CD14-positive monocyte (primary cell): ENCODE data around the gene C5orf63. TPM values are rescaled to one million over a fixed set of nuclear protein-coding genes. Genes with fewer than 3 reads are reported as not detected.

ENCODE experiments used
- DNase-seq, 3 donors: peaks; one replicate each; pipeline ENCODE4 v3.0.0-alpha.2; 2011 to 2022
- H2AFZ ChIP-seq: 2 replicates; pipeline ENCODE4 v1.6.0; 2012; ENCODE audit warnings: mild to moderate bottlenecking, low read depth, low read length, inconsistent platforms; ENCODE audit not compliant: insufficient read depth, poor library complexity, severe bottlenecking
- H3K27ac ChIP-seq, 2 donors: 1 replicate in 1 of 2; 2 replicates in 1 of 2; pipeline ENCODE4 v1.5.1; 2012 to 2013; ENCODE audit warnings: low read length in 2 of 2, control low read depth in 1 of 2, inconsistent platforms in 1 of 2, low read depth in 1 of 2, mild to moderate bottlenecking in 1 of 2
- H3K27me3 ChIP-seq, 2 donors: one replicate each; pipeline versions ENCODE4 v1.6.0 to v1.6.1; 2011 to 2013; ENCODE audit warnings: low read length in 2 of 2; ENCODE audit not compliant: control insufficient read depth in 2 of 2, insufficient read depth in 2 of 2
- H3K36me3 ChIP-seq, 2 donors: replicated peaks in 1 of 2; 1 replicate in 1 of 2; 2 replicates in 1 of 2; pipeline versions ENCODE4 v1.5.1 to v1.6.1; 2012 to 2013; ENCODE audit warnings: low read length in 2 of 2, control low read depth in 1 of 2, inconsistent platforms in 1 of 2, mild to moderate bottlenecking in 1 of 2; ENCODE audit not compliant: insufficient read depth in 2 of 2, control insufficient read depth in 1 of 2
- H3K4me1 ChIP-seq, 2 donors: 1 replicate in 1 of 2; 2 replicates in 1 of 2; pipeline versions ENCODE4 v1.5.1 to v1.6.1; 2012 to 2013; ENCODE audit warnings: low read length in 2 of 2, control low read depth in 1 of 2, inconsistent platforms in 1 of 2, mild to moderate bottlenecking in 1 of 2, moderate library complexity in 1 of 2; ENCODE audit not compliant: insufficient read depth in 2 of 2, control insufficient read depth in 1 of 2
- H3K4me2 ChIP-seq: replicated peaks from 2 replicates; pipeline ENCODE3; 2012; ENCODE audit warnings: low read length, moderate library complexity, mild to moderate bottlenecking; ENCODE audit not compliant: poor library complexity, severe bottlenecking; ENCODE audit errors: extremely low read depth
- H3K4me3 ChIP-seq, 3 experiments: fragments of 200-600 bp in 1 of 3; sonication (generic) in 1 of 3; replicated peaks in 1 of 3; 1 replicate in 2 of 3; 2 replicates in 1 of 3; pipeline ENCODE4 v1.5.1; 2011 to 2013; ENCODE audit warnings: low read length in 3 of 3, mild to moderate bottlenecking in 3 of 3, control low read depth in 2 of 3, low read depth in 2 of 3, inconsistent platforms in 1 of 3, moderate library complexity in 1 of 3
- H3K79me2 ChIP-seq: 2 replicates; pipeline ENCODE4 v1.6.0; 2012; ENCODE audit warnings: mild to moderate bottlenecking, control low read depth, inconsistent platforms, low read length, moderate library complexity; ENCODE audit not compliant: insufficient read depth
- H3K9ac ChIP-seq: 2 replicates; pipeline ENCODE4 v1.6.0; 2017; ENCODE audit warnings: low read length, mild to moderate bottlenecking; ENCODE audit not compliant: insufficient read depth, poor library complexity, severe bottlenecking
- H3K9me3 ChIP-seq, 2 donors: replicated peaks in 1 of 2; 1 replicate in 1 of 2; 2 replicates in 1 of 2; pipeline versions ENCODE4 v1.5.1 to v1.6.1; 2012 to 2013; ENCODE audit warnings: low read length in 2 of 2, control low read depth in 1 of 2; ENCODE audit not compliant: control insufficient read depth in 1 of 2, insufficient read depth in 1 of 2
- H4K20me1 ChIP-seq: 2 replicates; pipeline ENCODE4 v1.6.0; 2012; ENCODE audit warnings: mild to moderate bottlenecking, low read length, control low read depth, moderate library complexity; ENCODE audit not compliant: insufficient read depth
- H3K27ac Mint-ChIP-seq, 7 donors: one replicate each; pipeline ENCODE4 v1.8.0; 2020; ENCODE audit warnings: mild to moderate bottlenecking in 7 of 7, mixed read lengths in 7 of 7, moderate library complexity in 6 of 7, inconsistent platforms in 2 of 7
- H3K27me3 Mint-ChIP-seq, 3 donors: one replicate each; pipeline ENCODE4 v1.8.0; 2021 to 2022; ENCODE audit warnings: low read depth in 3 of 3, mild to moderate bottlenecking in 3 of 3, mixed read lengths in 3 of 3, moderate library complexity in 3 of 3, inconsistent platforms in 1 of 3
- H3K36me3 Mint-ChIP-seq, 2 donors: one replicate each; pipeline ENCODE4 v1.8.0; 2020; ENCODE audit warnings: mixed read lengths in 2 of 2, inconsistent platforms in 1 of 2, mild to moderate bottlenecking in 1 of 2
- H3K4me1 Mint-ChIP-seq: one replicate; pipeline ENCODE4 v1.8.0; 2020; ENCODE audit warnings: mild to moderate bottlenecking, mixed read lengths
- H3K4me3 Mint-ChIP-seq, 2 donors: one replicate each; pipeline ENCODE4 v1.8.0; 2020; ENCODE audit warnings: mild to moderate bottlenecking in 2 of 2, mixed read lengths in 2 of 2, moderate library complexity in 1 of 2
- H3K9me3 Mint-ChIP-seq, 7 donors: one replicate each; pipeline ENCODE4 v1.8.0; 2020 to 2022; ENCODE audit warnings: mixed read lengths in 7 of 7, mild to moderate bottlenecking in 6 of 7, moderate library complexity in 6 of 7, inconsistent platforms in 2 of 7
- WGBS: methylation state at CpG from one replicate; pipeline ENCODE4 v1.1.5; 2013; ENCODE audit warnings: missing lambda C conversion rate; ENCODE audit not compliant: insufficient coverage; 5-methylcytosine and 5-hydroxymethylcytosine counted together
- intact Hi-C, 2 donors: fragments of 100-400 bp; cut with micrococcal nuclease; formaldehyde crosslinking; loops; one replicate each; pipeline versions ENCODE4 v1.15.0 to v1.15.1; 2023
- polyA plus RNA-seq, 3 donors: library from polyadenylated mRNA; depleted of rRNA in 1 of 3; unstranded in 2 of 3; stranded (reverse) in 1 of 3; fragments of 300-500 nt in 2 of 3; fragments of >200 nt in 1 of 3; fragmentation: Illumina TruSeq in 2 of 3; gene quantifications; 1 replicate in 2 of 3; 2 replicates in 1 of 3; pipeline ENCODE4 v1.2.3, GENCODE V29; 2012 to 2021
- TF ChIP-seq, protein P1 (sequence below): fragments of 200-600 bp; IDR thresholded peaks from one replicate; pipeline ENCODE4 v1.8.0; 2022; ENCODE audit warnings: antibody characterized with exemption, mild to moderate bottlenecking

The C5orf63 gene
- polyA plus RNA-seq, 3 donors: 0.27 to 1.5 TPM; not detected in 1

DNA sequence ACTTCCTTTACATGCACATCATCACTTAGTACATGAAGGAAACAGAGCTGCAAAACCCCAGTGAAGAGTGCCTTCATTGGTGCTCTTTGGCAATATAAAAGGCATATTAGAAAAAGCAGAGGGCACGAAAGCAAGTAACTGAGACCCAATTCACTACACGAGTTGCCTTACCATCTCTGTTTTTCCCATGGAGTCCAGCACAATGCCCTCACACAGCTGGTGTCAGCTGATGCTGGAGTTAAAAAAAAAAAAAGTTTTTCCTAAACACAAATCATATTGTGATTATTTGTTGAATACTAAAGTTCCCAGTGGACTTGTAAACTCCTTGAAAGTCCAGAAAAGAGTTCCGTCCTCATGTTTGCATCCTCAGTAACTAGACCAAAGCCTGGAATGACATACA is 68.6 kb downstream of the C5orf63 start:
- intact Hi-C loops: no loop called here
- Mint-ChIP-seq H3K27me3 (no peaks in the 10 kb centered on the region), H3K36me3 (no peaks in the 10 kb centered on the region), H3K4me3 (no peak overlapping the region), H3K4me1 (no peaks in the 10 kb centered on the region), H3K9me3 (peaks cover 0 to 4% (median 0%) of the 10 kb centered on the region in 7 donors), H3K27ac (no peak overlapping the region)
- Histone ChIP-seq H3K79me2 (no peaks in the 10 kb centered on the region), H2AFZ (no peak overlapping the region), H3K4me1 (no peaks in the 10 kb centered on the region), H3K4me3 (no peak overlapping the region), H3K27ac (no peak overlapping the region), H3K9me3 (no peaks in the 10 kb centered on the region), H3K9ac (no peak overlapping the region), H3K27me3 (no peaks in the 10 kb centered on the region), H4K20me1 (no peaks in the 10 kb centered on the region), H3K36me3 (no peaks in the 10 kb centered on the region), H3K4me2 (no peak overlapping the region)
- TF ChIP-seq, protein P1, sequence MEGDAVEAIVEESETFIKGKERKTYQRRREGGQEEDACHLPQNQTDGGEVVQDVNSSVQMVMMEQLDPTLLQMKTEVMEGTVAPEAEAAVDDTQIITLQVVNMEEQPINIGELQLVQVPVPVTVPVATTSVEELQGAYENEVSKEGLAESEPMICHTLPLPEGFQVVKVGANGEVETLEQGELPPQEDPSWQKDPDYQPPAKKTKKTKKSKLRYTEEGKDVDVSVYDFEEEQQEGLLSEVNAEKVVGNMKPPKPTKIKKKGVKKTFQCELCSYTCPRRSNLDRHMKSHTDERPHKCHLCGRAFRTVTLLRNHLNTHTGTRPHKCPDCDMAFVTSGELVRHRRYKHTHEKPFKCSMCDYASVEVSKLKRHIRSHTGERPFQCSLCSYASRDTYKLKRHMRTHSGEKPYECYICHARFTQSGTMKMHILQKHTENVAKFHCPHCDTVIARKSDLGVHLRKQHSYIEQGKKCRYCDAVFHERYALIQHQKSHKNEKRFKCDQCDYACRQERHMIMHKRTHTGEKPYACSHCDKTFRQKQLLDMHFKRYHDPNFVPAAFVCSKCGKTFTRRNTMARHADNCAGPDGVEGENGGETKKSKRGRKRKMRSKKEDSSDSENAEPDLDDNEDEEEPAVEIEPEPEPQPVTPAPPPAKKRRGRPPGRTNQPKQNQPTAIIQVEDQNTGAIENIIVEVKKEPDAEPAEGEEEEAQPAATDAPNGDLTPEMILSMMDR: no peak
- no CpG with 5 or more reads among the region's 3 CpGs for WGBS
- no peak for DNase-seq

DNA sequence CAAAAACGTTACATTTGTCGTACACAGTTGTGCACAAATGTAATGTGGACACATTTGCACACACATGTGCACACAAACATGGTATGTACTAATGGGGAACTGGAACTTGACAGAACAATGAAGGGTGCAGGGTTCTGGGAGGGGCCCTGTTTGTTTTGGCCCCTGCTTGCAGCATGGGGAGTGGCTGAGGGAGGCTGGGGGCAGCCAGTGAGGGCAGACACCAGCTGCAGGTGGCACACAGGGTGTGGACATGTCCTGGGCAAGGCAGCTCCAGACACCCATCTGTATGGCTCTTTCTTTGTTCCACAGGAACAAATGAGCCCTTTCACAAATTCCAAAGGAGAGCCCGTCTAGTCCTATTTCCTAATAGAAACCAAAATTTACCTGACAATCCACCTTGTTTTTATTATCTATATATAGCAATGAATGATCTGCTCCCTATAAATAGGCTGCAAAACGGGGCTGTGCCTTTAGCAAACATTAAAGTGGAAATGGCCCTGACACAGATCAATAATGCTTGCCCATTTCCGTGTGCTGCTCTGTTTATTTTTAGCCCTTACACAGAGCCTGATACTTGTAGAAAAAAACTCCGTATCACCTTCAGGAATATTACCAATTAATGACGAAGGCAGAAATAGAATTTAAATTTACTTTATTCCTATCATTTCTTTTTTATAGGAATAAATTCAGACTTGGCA is 69.4 kb downstream of the C5orf63 start:
- Histone ChIP-seq H3K27ac (no peak overlapping the region), H4K20me1 (no peaks in the 10 kb centered on the region), H3K27me3 (no peaks in the 10 kb centered on the region), H3K4me2 (no peak overlapping the region), H3K79me2 (no peaks in the 10 kb centered on the region), H3K9ac (no peak overlapping the region), H3K4me1 (no peaks in the 10 kb centered on the region), H2AFZ (no peak overlapping the region), H3K36me3 (no peaks in the 10 kb centered on the region), H3K9me3 (no peaks in the 10 kb centered on the region), H3K4me3 (no peak overlapping the region)
- no peak overlapping the region for H3K27ac Mint-ChIP-seq
- 90% methylated on average over 2 of the region's 7 CpGs for WGBS
- TF ChIP-seq, protein P1: no peak
- H3K36me3 Mint-ChIP-seq: no peaks in the 10 kb centered on the region
- DNase-seq: no peak
- peaks cover 0 to 4% (median 0%) of the 10 kb centered on the region in 7 donors for H3K9me3 Mint-ChIP-seq
- intact Hi-C loops: no loop called here
- H3K4me1 Mint-ChIP-seq: no peaks in the 10 kb centered on the region
- no peak overlapping the region for H3K4me3 Mint-ChIP-seq
- peaks cover 0 to 2% (median 0%) of the 10 kb centered on the region in 3 donors for H3K27me3 Mint-ChIP-seq
